SJCRH30 (cell line): ENCODE measurements around the gene TCF25. TPM values are rescaled to one million over a fixed set of nuclear protein-coding genes. Genes with fewer than 3 reads are reported as not detected.

Experiments used
- DNase-seq, 2 experiments: peaks; one replicate each; pipeline ENCODE4 v3.0.0-alpha.2; 2015 to 2020
- H3K27ac ChIP-seq: fragments of 250-450 bp; sonication (Bioruptor Pico); 2 replicates; pipeline ENCODE4 v1.5.1; 2020; ENCODE audit warnings: mild to moderate bottlenecking, moderate library complexity
- H3K27me3 ChIP-seq: fragments of 250-450 bp; sonication (Bioruptor Pico); 2 replicates; pipeline ENCODE4 v1.5.1; 2020; ENCODE audit warnings: mild to moderate bottlenecking, moderate library complexity
- H3K36me3 ChIP-seq: fragments of 250-450 bp; sonication (Bioruptor Pico); 2 replicates; pipeline ENCODE4 v1.5.1; 2020; ENCODE audit warnings: mild to moderate bottlenecking, moderate library complexity
- H3K4me1 ChIP-seq: fragments of 250-450 bp; sonication (Bioruptor Pico); 2 replicates; pipeline ENCODE4 v1.5.1; 2020; ENCODE audit warnings: mild to moderate bottlenecking, moderate library complexity
- H3K4me3 ChIP-seq: fragments of 250-450 bp; sonication (Bioruptor Pico); 2 replicates; pipeline ENCODE4 v1.5.1; 2020; ENCODE audit warnings: mild to moderate bottlenecking, moderate library complexity
- H3K9me3 ChIP-seq: fragments of 250-450 bp; sonication (Bioruptor Pico); replicated peaks from 2 replicates; pipeline ENCODE4 v1.5.1; 2020; ENCODE audit warnings: mild to moderate bottlenecking, moderate library complexity
- total RNA-seq: library from RNA; depleted of rRNA; stranded (reverse); fragments of >200 nt; shearing (Covaris generic); gene quantifications from 2 replicates; pipeline ENCODE4 v1.2.3, GENCODE V29; 2014; rRNA removed

Gene TCF25
- total RNA-seq, 1 experiment from 2014 or later, result 65.9 TPM

DNA sequence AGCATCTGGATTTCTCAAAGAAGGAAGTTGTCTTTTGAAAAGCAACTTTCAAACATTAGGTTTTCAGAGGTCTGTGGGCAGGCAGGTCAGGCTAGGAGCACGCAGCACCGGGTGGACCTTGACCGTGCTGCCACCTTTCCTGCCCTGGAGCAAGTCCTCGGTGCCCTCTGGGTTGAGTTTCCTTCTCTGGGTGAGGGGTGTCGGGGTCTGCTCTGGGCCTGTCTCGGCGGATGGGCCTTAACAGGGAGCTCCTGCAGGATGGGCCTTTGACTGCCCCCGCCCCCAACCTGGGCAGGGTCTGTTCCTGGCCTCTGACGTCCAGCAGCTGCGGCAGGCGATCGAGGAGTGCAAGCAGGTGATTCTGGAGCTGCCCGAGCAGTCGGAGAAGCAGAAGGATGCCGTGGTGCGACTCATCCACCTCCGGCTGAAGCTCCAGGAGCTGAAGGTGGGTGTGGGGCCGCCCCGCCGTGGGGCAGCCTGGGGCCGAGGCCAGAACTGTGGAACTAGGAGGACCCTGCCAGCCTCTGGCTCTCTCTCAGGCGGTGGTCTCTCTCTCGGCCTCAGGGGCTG is 83.9 kb downstream of the TCF25 start:
- no peak overlapping the region for H3K4me3 ChIP-seq
- H3K4me1 ChIP-seq, result peaks cover 16% of the 10 kb centered on the region; the same call in 1 of the 2 replicates
- no peaks in the 10 kb centered on the region for H3K9me3 ChIP-seq
- DNase-seq, result no peak
- 0 out of 2 replicates have a peak, but pooled peaks cover 5% of the 10 kb centered on the region for H3K36me3 ChIP-seq
- no peak overlapping the region for H3K27ac ChIP-seq
- H3K27me3 ChIP-seq, result no peaks in the 10 kb centered on the region

GRCh38 chr16:89958068-89958467 is 84.7 kb downstream of the TCF25 start:
- Histone ChIP-seq H3K27ac (no peak overlapping the region), H3K4me3 (no peak overlapping the region), H3K4me1 (peaks cover 16% of the 10 kb centered on the region; the same call in 1 of the 2 replicates), H3K27me3 (no peaks in the 10 kb centered on the region), H3K36me3 (0 out of 2 replicates have a peak, but pooled peaks cover 5% of the 10 kb centered on the region), H3K9me3 (no peaks in the 10 kb centered on the region)
- DNase-seq, result peak; percentile 64 to 68

DNA sequence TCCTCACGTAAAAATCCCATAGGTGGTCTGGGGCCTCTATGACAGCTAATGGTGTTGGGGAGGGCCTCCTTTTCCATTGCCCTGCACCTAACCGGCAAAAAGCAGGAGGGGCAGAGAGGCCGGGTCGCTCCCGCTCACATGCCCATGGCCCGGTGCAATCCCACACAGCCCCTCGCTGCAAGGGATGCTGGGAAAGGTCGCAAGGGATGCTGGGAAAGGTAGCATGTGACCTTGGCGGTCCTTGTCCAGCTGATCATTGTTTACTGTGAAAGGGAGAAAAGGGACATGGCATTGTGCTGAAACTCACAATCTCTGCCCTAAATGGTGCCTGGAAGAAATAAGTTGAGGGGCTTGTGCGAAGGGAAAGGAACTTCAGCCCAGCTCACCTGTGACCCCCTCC is 85.2 kb downstream of the TCF25 start:
- DNase-seq, result no peak
- Histone ChIP-seq H3K36me3 (0 out of 2 replicates have a peak, but pooled peaks cover 5% of the 10 kb centered on the region), H3K9me3 (no peaks in the 10 kb centered on the region), H3K27ac (no peak overlapping the region), H3K4me3 (no peak overlapping the region), H3K27me3 (no peaks in the 10 kb centered on the region), H3K4me1 (peaks cover 16% of the 10 kb centered on the region; the same call in 1 of the 2 replicates)

DNA sequence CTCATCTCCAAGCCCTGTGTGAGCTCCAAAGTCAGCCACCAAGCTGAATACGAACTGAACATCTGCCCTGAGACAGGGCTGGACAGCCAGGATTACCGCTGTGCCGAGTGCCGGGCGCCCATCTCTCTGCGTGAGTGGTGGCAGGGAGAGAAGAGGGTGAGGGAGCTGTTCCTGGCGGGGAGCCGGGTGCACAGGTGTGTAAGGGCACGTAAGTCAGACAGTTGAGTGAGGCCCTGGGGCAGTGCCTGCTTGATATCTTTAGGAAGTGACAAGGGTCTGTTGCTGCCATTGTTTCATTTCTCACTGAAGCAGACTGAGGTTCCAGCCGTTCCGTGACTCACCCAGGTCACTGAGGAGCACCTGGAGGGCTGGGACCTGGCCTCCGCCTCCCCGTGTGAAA is 87.6 kb downstream of the TCF25 start:
- H3K27ac ChIP-seq, result no peak overlapping the region
- H3K9me3 ChIP-seq, result no peaks in the 10 kb centered on the region
- no peak for DNase-seq
- H3K36me3 ChIP-seq, result 0 out of 2 replicates have a peak, but pooled peaks cover 5% of the 10 kb centered on the region
- H3K4me3 ChIP-seq, result no peak overlapping the region
- H3K4me1 ChIP-seq, result no peaks in the 10 kb centered on the region
- no peaks in the 10 kb centered on the region for H3K27me3 ChIP-seq

Other genes starting within 250 kb of the TCF25 start
- gene CHMP1A, start 215.9 kb upstream of the TCF25 start, total RNA-seq, result 71.1 and 75.6 TPM in 2 replicates
- gene SPATA33, start 215.8 kb upstream of the TCF25 start, total RNA-seq, result 9.9 and 12.7 TPM in 2 replicates
- 29.0 and 35.1 TPM in 2 replicates for gene CDK10, start 186.9 kb upstream of the TCF25 start, total RNA-seq
- gene SPATA2L, start 171.9 kb upstream of the TCF25 start, total RNA-seq, result 6.0 and 7.2 TPM in 2 replicates
- 2.2 and 2.5 TPM in 2 replicates for gene VPS9D1, start 152.7 kb upstream of the TCF25 start, total RNA-seq
- gene ZNF276, start 152.1 kb upstream of the TCF25 start, total RNA-seq, result 12.2 and 13.3 TPM in 2 replicates
- 46.1 and 60.2 TPM in 2 replicates for gene FANCA, start 56.9 kb upstream of the TCF25 start, total RNA-seq
- gene SPIRE2, start 45.1 kb upstream of the TCF25 start, total RNA-seq, result 1.5 and 2.7 TPM in 2 replicates
- 1.6 and 1.7 TPM in 2 replicates for gene MC1R, start 45.3 kb downstream of the TCF25 start, total RNA-seq
- 47.0 and 48.3 TPM in 2 replicates for gene TUBB3, start 49.8 kb downstream of the TCF25 start, total RNA-seq
- 44.0 and 49.2 TPM in 2 replicates for gene DEF8, start 75.2 kb downstream of the TCF25 start, total RNA-seq
- gene DBNDD1, start 145.9 kb downstream of the TCF25 start, total RNA-seq, result 13.5 and 14.4 TPM in 2 replicates
- not detected in 2 replicates for gene PRDM7, start 203.7 kb downstream of the TCF25 start, total RNA-seq